GM12878 (cell line): Measurements from ENCODE around the gene NR2F2. TPM values are rescaled to one million over a fixed set of nuclear protein-coding genes. Genes with fewer than 3 reads are reported as not detected.

Experiments used
- ATAC-seq: fragments of 200-7000 bp; cut with Tn5 transposase; 3 replicates; pipeline ENCODE4 v1.9.1; 2020; ENCODE audit warnings: mild to moderate bottlenecking, moderate library complexity
- BruUV-seq: library from RNA; stranded (reverse); fragments of 400-500 nt; replicated peaks from 2 replicates; lab custom pipeline; 2021; lab: Mats Ljungman, UMichigan
- CTCF ChIA-PET: fragments of 300-600 bp; sonication (Branson Sonifier 250); formaldehyde crosslinking; extraction: SDS; loops from one replicate; lab custom pipeline; 2021; ENCODE audit warnings: inconsistent platforms; lab: Yijun Ruan, JAX
- POLR2A ChIA-PET: fragments of 350-600 bp; formaldehyde crosslinking; extraction: SDS; loops from one replicate; lab custom pipeline; 2021; ENCODE audit warnings: inconsistent platforms; lab: Charles Lee
- RAD21 ChIA-PET: fragments of 300-600 bp; sonication (Branson Sonifier 250); formaldehyde crosslinking; loops from one replicate; lab custom pipeline; 2023; ENCODE audit warnings: antibody characterized with exemption; ENCODE audit not compliant: unreplicated experiment; lab: Charles Lee
- SMC1A ChIA-PET: fragments of 300-600 bp; sonication (Branson Sonifier 250); formaldehyde crosslinking; loops from one replicate; lab custom pipeline; 2023; ENCODE audit not compliant: unreplicated experiment, uncharacterized antibody; lab: Charles Lee
- DNase-seq: peaks from one replicate; pipeline ENCODE4 v3.0.0-alpha.2; 2011; ENCODE audit warnings: low read depth, low spot score
- FAIRE-seq: peaks from 3 replicates; lab custom pipeline; 2011; peaks lifted over from hg19 to GRCh38; lab: Jason Lieb, UNC
- H2AFZ ChIP-seq: 2 replicates; pipeline ENCODE4 v1.6.0; 2011; ENCODE audit warnings: low read depth, low read length, control low read depth; ENCODE audit not compliant: control insufficient read depth
- H3K27ac ChIP-seq: 2 replicates; pipeline ENCODE4 v1.5.1; 2011; ENCODE audit warnings: control low read depth; ENCODE audit not compliant: control insufficient read depth, insufficient read depth
- H3K27me3 ChIP-seq, 2 experiments: replicated peaks in 1 of 2; 2 replicates each; pipeline versions ENCODE4 v1.6.0 to v1.6.1; 2011; ENCODE audit warnings: low read length in 1 of 2; ENCODE audit not compliant: control insufficient read depth in 2 of 2, insufficient read depth in 2 of 2
- H3K36me3 ChIP-seq, 2 experiments: 2 replicates each; pipeline ENCODE4 v1.5.1; 2011; ENCODE audit warnings: low read length in 1 of 2; ENCODE audit not compliant: control insufficient read depth in 2 of 2, insufficient read depth in 2 of 2
- H3K4me1 ChIP-seq: 2 replicates; pipeline ENCODE4 v1.6.1; 2011; ENCODE audit warnings: mild to moderate bottlenecking, low read length, moderate library complexity, mixed read lengths; ENCODE audit not compliant: control insufficient read depth, insufficient read depth
- H3K4me2 ChIP-seq: 2 replicates; pipeline ENCODE4 v1.6.0; 2011; ENCODE audit warnings: control low read depth; ENCODE audit not compliant: control insufficient read depth, insufficient read depth
- H3K4me3 ChIP-seq: fragments of 200-600 bp; sonication (generic); 2 replicates; pipeline ENCODE4 v1.5.1; 2016
- H3K79me2 ChIP-seq: 2 replicates; pipeline ENCODE4 v1.6.0; 2011; ENCODE audit warnings: low read length; ENCODE audit not compliant: control insufficient read depth, insufficient read depth
- H3K9ac ChIP-seq: 2 replicates; pipeline ENCODE4 v1.8.0; 2011; ENCODE audit warnings: low read length, control low read depth, mixed read lengths; ENCODE audit not compliant: control insufficient read depth, insufficient read depth
- H3K9me3 ChIP-seq: replicated peaks from 3 replicates; pipeline ENCODE4 v1.5.1; 2011; ENCODE audit warnings: mild to moderate bottlenecking, low read length; ENCODE audit not compliant: control insufficient read depth, insufficient read depth
- H4K20me1 ChIP-seq: 2 replicates; pipeline ENCODE4 v1.6.0; 2011; ENCODE audit not compliant: control insufficient read depth, insufficient read depth
- BCL11A ChIP-seq: IDR thresholded peaks from 2 replicates; pipeline ENCODE4 v1.6.1; 2011; ENCODE audit warnings: low read depth, low read length
- CEBPZ ChIP-seq: fragments of 150-350 bp; IDR thresholded peaks from 2 replicates; pipeline ENCODE4 v1.6.1; 2016; ENCODE audit warnings: low read depth, low read length
- GABPA ChIP-seq: IDR thresholded peaks from 2 replicates; pipeline ENCODE4 v1.6.1; 2014; ENCODE audit warnings: antibody characterized with exemption, low read depth, mild to moderate bottlenecking, inconsistent platforms
- HDGF ChIP-seq: fragments of 450-650 bp; IDR thresholded peaks from 2 replicates; pipeline ENCODE4 v1.6.1; 2016; ENCODE audit warnings: antibody characterized with exemption
- IRF5 ChIP-seq: fragments of 450-650 bp; IDR thresholded peaks from 2 replicates; pipeline ENCODE4 v1.6.1; 2017; ENCODE audit warnings: borderline replicate concordance
- NR2F1 ChIP-seq: fragments of 450-650 bp; conservative IDR thresholded peaks from 2 replicates; pipeline ENCODE4 v1.6.1; 2017; ENCODE audit warnings: mild to moderate bottlenecking
- POLR2AphosphoS5 ChIP-seq: IDR thresholded peaks from 2 replicates; pipeline ENCODE4 v1.6.1; 2011; ENCODE audit warnings: mild to moderate bottlenecking, low read length, inconsistent platforms
- RAD51 ChIP-seq: fragments of 450-650 bp; IDR thresholded peaks from 2 replicates; pipeline ENCODE4 v1.6.1; 2016; ENCODE audit warnings: moderate library complexity, mild to moderate bottlenecking, inconsistent platforms
- SREBF1 ChIP-seq: IDR thresholded peaks from 2 replicates; pipeline ENCODE4 v1.6.1; 2012; ENCODE audit warnings: mild to moderate bottlenecking, low read length
- SRF ChIP-seq, 2 experiments: IDR thresholded peaks; 2 replicates each; pipeline ENCODE4 v1.6.1; 2011; ENCODE audit warnings: low read depth in 2 of 2, low read length in 2 of 2, mild to moderate bottlenecking in 1 of 2, moderate library complexity in 1 of 2
- TBL1XR1 ChIP-seq: IDR thresholded peaks from 2 replicates; pipeline ENCODE4 v1.6.1; 2012; ENCODE audit warnings: low read depth, low read length, improper control_type of control experiment
- TCF12 ChIP-seq: IDR thresholded peaks from 2 replicates; pipeline ENCODE4 v1.6.1; 2011; ENCODE audit warnings: low read depth, mild to moderate bottlenecking, low read length
- YY1 ChIP-seq: IDR thresholded peaks from 2 replicates; pipeline ENCODE4 v1.6.1; 2011; ENCODE audit warnings: low read depth, mild to moderate bottlenecking, low read length
- ZNF24 ChIP-seq: fragments of 450-650 bp; IDR thresholded peaks from 2 replicates; pipeline ENCODE4 v1.6.1; 2017; ENCODE audit warnings: antibody characterized with exemption, mild to moderate bottlenecking
- ZNF687 ChIP-seq: fragments of 450-650 bp; IDR thresholded peaks from 2 replicates; pipeline ENCODE4 v1.6.1; 2017; ENCODE audit warnings: mild to moderate bottlenecking, moderate library complexity
- WGBS: methylation state at CpG from one replicate; pipeline ENCODE4 v1.1.6; 2016; ENCODE audit warnings: low lambda C conversion rate; ENCODE audit not compliant: insufficient replicate concordance, insufficient coverage; ENCODE audit errors: missing lambda C conversion rate; 5-methylcytosine and 5-hydroxymethylcytosine counted together
- in situ Hi-C: fragments of 300-500 bp; cut with MboI; formaldehyde crosslinking; loops from 9 replicates; pipeline ENCODE4 v1.14.3; 2018; ENCODE audit warnings: mixed read lengths
- intact Hi-C: fragments of 100-400 bp; cut with micrococcal nuclease; formaldehyde crosslinking; loops from one replicate; pipeline ENCODE4 v1.14.2; 2022; ENCODE audit not compliant: unreplicated experiment
- polyA plus RNA-seq, 11 experiments: library from polyadenylated mRNA; depleted of rRNA in 4 of 11; unstranded in 6 of 11; stranded (reverse) in 5 of 11; fragments of >200 nt; fragmentation: Nextera tagmentation in 4 of 11; fragmentation: Illumina TruSeq in 1 of 11; extraction: Ambion mirVana in 4 of 11; extraction: Trizol in 1 of 11; gene quantifications; 1 replicate in 1 of 11; 2 replicates in 10 of 11; pipeline versions ENCODE4 v1.2.1 to v1.2.3, GENCODE V29; 2011 to 2016; ENCODE audit warnings: inconsistent platforms in 2 of 11, missing spikeins in 2 of 11, low read depth in 1 of 11
- total RNA-seq, 4 experiments: library from RNA; depleted of rRNA in 3 of 4; stranded (reverse); fragments of >200 nt in 3 of 4; fragmentation: Illumina TruSeq in 1 of 4; extraction: Trizol in 1 of 4; gene quantifications; 2 replicates each; pipeline versions ENCODE4 v1.2.1 to v1.2.3, GENCODE V29; 2013 to 2021

NR2F2 gene
- total and polyA plus RNA-seq, 10 of the 15 experiments (the other 5 are each of a cell fraction or from before 2014, with no cell fraction given): 1.1 to 10.1 (median 3.2) TPM

- 21% methylated on average over 44 of the region's 47 CpGs for WGBS
- SMC1A ChIA-PET: interaction anchor here (0.8 to 6.0 kb wide), 17 partner anchors 10 to 1086 kb away, joined by 3 to 105 read pairs (median 4); partner anchors contain the start of gene NR2F2
- no peaks in the 10 kb centered on the region for H3K4me1 ChIP-seq
- FAIRE-seq (no peak), DNase-seq (no peak), ATAC-seq (peak; percentile 73)
- H3K9me3 ChIP-seq: no peaks in the 10 kb centered on the region
- 0 out of 2 replicates have a peak overlapping the region, but pooled peaks have one; percentile 22 for H3K4me3 ChIP-seq
- H3K36me3 ChIP-seq: no peaks in the 10 kb centered on the region; a peak in 1 of 4 replicates
- H3K79me2 ChIP-seq: no peaks in the 10 kb centered on the region
- in situ Hi-C loops: loop anchor here (10.0 kb wide), 1 partner anchor 1081 kb away; no protein-coding TSS in a partner anchor
- H3K9ac ChIP-seq: no peak overlapping the region
- POLR2A ChIA-PET: interaction anchor here (1.2 to 11.7 kb wide), 3 partner anchors 10 to 885 kb away, joined by 3 to 163 read pairs (median 31); partner anchors contain the start of gene NR2F2
- intact Hi-C loops: loop anchor here (1.0 to 10.0 kb wide), 7 partner anchors 18 to 1086 kb away; no protein-coding TSS in a partner anchor
- no TSS peak for BruUV-seq
- peak overlapping the region; percentile 37 for H2AFZ ChIP-seq
- RAD21 ChIA-PET: interaction anchor here (0.8 to 10.3 kb wide), 14 partner anchors 8 to 1086 kb away, joined by 3 to 252 read pairs (median 6); partner anchors contain the start of gene NR2F2
- no peak overlapping the region for H3K27ac ChIP-seq
- no peaks in the 10 kb centered on the region for H4K20me1 ChIP-seq
- H3K27me3 ChIP-seq: no peaks in the 10 kb centered on the region
- H3K4me2 ChIP-seq: peak overlapping the region; percentile 67
- CTCF ChIA-PET: interaction anchor here (0.8 to 13.0 kb wide), 14 partner anchors 10 to 1321 kb away, joined by 3 to 212 read pairs (median 4); partner anchors contain the start of gene NR2F2
- no peak for TF ChIP-seq SREBF1
- no peak; the same call in 1 of the 2 replicates for TF ChIP-seq ZNF24
- TF ChIP-seq POLR2AphosphoS5: no peak
- no peak for TF ChIP-seq CEBPZ
- TF ChIP-seq TCF12: no peak
- TF ChIP-seq ZNF687: peak; percentile 89
- peak; percentile 27; the same call in 1 of the 2 replicates for TF ChIP-seq RAD51
- peak; percentile 72 for TF ChIP-seq YY1
- no peak for TF ChIP-seq SRF (IDR thresholded peaks at IDR 0.05; ENCODE audit: low read depth in 2 of 2, low read length in 2 of 2)
- no peak for TF ChIP-seq BCL11A
- no peak for TF ChIP-seq GABPA
- TF ChIP-seq NR2F1: peak; percentile 59
- TF ChIP-seq TBL1XR1: no peak
- no peak for TF ChIP-seq HDGF
- no peak for TF ChIP-seq IRF5
Measured at GRCh38 chr15:96345560-96346399, 15.3 kb downstream of the NR2F2 start.
